ENCODE measurements around the gene FAM200C.

Gene FAM200C

GRCh38 chr5:160367885-160368284 lies 32.0 kb downstream of the FAM200C start:
- no peak for DNase-seq (ENCODE audit: low read depth in 2 of 2, low spot score in 1 of 2)

GRCh38 chr5:160367261-160367660 lies 32.6 kb downstream of the FAM200C start:
- no peak for DNase-seq (ENCODE audit: low read depth in 2 of 2, low spot score in 1 of 2)

DNA sequence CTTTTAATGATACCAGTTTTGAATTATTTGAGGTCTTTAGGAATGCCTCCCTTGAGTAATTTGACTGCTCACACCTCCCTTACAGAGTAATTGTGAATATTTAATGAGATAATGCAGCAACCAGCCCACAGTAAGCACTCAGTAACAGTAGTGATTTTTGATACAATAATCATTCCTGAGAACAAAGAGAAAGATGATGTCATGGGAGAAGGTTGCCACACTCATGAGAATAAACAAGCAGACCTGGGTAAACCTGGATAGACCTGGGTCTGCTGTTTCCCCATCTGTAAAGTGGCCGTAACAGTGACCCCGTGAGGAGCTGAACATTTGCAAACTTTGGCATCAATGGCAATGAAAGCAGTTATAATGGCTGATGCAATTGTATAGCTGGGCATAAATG lies 33.6 kb downstream of the FAM200C start:
- no peak for DNase-seq (ENCODE audit: low read depth in 2 of 2, low spot score in 1 of 2)

DNA sequence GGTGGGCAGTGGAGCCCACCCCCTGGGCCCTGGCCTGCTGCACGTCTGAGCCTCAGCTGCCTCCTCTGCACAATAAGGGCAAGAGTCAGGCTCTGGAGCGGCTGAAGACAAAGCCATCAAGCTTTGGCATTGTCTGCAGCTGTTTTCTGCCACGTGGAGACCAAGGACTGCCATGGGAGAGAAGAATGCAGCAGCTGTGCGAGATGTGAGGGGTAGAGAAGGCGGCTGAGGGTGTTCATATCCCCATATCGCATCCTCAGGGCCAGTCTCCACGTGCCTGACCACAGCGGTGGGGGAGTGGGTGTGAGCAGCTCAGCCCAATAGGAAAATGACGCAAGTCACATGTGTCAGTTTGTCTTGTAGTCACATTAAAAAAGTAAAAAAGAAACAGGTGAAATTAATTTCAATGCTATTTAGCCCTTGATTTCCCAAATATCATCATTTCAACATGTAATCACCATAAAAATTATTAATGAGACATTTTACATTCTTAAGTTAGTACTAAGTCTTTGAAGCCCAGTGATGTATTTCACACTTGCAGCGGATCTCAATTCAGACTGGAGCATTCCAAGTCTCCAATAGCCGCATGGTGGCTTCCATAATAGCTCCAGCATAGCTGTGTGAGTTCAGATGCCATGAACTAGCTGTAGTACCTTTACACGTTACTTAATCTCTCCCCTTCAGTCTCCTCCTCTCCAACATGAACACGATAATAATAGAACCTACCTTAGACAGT lies 36.0 kb downstream of the FAM200C start:
- no peak for DNase-seq (ENCODE audit: low read depth in 2 of 2, low spot score in 1 of 2)

- DNase-seq (ENCODE audit: low read depth in 2 of 2, low spot score in 1 of 2): no peak
Observed at GRCh38 chr5:160363211-160363610, 36.6 kb downstream of the FAM200C start.

- no peak for DNase-seq (ENCODE audit: low read depth in 2 of 2, low spot score in 1 of 2)
Observed at GRCh38 chr5:160361624-160362228, 38.1 kb downstream of the FAM200C start.

DNA sequence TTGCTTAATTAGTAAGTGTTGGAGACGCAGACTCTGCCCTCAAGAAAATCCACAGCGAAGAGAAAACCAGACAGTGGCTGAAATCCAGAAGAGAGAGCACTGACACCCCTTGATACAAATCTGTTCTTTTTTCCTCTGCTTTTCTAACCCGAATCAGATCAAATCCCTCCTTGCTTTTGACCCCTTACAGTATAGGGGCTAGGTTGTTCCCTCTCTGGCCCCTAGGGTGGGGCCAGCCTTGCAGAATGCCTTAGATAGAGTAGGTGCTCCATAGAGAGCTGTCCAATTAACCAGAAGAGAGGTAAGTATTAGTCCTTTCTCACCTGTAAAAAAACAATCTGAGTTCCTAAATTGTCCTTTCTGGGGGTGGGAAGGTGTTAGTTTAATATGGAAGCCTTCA lies 39.5 kb downstream of the FAM200C start:
- no peak for DNase-seq (ENCODE audit: low read depth in 2 of 2, low spot score in 1 of 2)

- no peak for DNase-seq (ENCODE audit: low read depth in 2 of 2, low spot score in 1 of 2)
Observed at GRCh38 chr5:160359816-160360215, 40.0 kb downstream of the FAM200C start.

- DNase-seq (ENCODE audit: low read depth in 2 of 2, low spot score in 1 of 2): no peak
Observed at GRCh38 chr5:160359242-160359641, 40.6 kb downstream of the FAM200C start.

DNA sequence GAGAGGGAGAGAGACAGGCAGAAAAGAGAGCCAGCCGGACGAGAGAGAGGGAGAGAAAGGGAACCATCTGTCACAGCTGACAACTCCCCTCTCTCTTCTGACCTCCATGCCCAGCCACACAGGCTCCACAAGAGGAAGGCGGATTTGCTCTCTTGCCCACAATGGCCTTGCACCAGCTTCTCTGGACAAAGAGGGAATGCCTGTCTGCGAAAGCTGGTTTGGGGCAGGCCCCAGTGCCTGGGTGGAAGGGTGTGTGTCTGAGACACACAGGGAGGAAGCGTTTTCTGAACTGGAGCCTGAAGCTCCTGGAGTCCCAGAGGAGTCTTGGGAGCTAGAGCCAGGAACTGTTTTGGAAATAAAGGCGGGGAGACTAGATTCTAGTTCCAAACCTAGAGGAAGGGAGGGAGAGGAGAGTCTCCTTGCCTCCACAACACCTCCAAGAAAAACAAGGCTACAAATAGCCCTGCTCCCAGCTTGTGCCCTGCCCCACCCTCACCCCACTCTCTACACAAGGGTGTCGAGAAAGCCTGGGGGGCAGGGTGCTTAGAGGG lies 41.9 kb downstream of the FAM200C start:
- DNase-seq (ENCODE audit: low read depth in 2 of 2, low spot score in 1 of 2): no peak

DNA sequence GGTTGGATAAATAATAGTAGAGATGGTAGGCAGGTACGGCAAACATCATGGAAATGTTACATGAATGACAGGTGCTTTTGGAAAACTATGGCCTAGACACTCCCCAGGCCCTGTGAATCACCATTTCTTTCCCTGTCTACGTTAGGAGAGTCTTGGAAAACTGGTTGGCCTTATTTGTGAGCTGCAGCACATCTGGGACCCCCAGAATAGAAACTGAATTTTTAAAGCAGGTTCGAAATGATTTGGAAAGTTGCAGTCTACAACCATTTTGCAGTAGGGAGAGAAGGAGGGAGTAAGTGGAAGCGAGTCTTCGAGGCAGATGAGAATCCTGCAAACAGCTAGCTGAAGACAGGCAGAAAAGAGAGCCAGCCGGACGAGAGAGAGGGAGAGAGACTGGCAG lies 42.5 kb downstream of the FAM200C start:
- no peak for DNase-seq (ENCODE audit: low read depth in 2 of 2, low spot score in 1 of 2)

GRCh38 chr5:160356550-160357347 lies 43.1 kb downstream of the FAM200C start:
- DNase-seq (ENCODE audit: low read depth in 2 of 2, low spot score in 1 of 2): no peak

- no peak for DNase-seq (ENCODE audit: low read depth in 2 of 2, low spot score in 1 of 2)
Observed at GRCh38 chr5:160354666-160355065, 45.2 kb downstream of the FAM200C start.

GRCh38 chr5:160353379-160353778 lies 46.5 kb downstream of the FAM200C start:
- no peak for DNase-seq (ENCODE audit: low read depth in 2 of 2, low spot score in 1 of 2)

DNA sequence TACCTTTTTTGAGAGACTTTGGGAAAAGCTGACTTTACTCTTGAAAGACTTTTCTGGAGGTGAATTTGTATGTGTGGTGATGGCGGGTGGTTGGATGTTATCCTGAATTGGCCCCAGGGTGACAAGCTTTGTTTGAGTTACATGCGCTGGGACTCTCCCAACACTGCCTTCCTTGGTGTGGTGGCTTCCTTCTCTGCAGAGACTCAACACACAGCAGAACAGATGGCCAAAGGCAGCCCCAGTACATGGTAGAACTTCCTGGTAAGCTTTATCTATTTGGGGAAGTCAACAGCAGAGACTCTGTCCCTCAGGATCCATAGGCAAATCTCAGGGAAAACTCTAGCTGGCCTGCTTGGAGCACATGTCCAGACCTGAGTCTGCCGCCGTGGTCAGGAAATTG lies 47.5 kb downstream of the FAM200C start:
- no peak for DNase-seq (ENCODE audit: low read depth in 2 of 2, low spot score in 1 of 2)

DNA sequence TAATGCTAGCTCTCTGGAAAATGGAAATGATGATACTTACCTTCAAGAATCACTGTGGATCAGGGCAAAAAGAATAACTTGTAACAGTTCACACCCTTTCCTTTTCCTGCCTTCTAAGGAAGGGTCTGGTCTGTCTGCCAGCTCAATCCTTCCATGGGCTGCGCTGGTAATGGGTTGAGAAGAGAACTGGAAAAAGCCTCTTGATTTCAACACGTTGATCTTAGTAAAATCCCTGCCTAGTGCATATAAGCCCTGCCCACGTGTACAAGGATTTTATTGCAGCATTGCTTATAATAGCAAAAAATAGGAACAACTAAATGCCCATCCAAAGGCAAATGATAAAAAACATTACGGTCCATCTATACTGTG lies 49.9 kb downstream of the FAM200C start:
- no peak for DNase-seq (ENCODE audit: low read depth in 2 of 2, low spot score in 1 of 2)

GRCh38 chr5:160349249-160349934 lies 50.5 kb downstream of the FAM200C start:
- no peak for DNase-seq (ENCODE audit: low read depth in 2 of 2, low spot score in 1 of 2)

DNA sequence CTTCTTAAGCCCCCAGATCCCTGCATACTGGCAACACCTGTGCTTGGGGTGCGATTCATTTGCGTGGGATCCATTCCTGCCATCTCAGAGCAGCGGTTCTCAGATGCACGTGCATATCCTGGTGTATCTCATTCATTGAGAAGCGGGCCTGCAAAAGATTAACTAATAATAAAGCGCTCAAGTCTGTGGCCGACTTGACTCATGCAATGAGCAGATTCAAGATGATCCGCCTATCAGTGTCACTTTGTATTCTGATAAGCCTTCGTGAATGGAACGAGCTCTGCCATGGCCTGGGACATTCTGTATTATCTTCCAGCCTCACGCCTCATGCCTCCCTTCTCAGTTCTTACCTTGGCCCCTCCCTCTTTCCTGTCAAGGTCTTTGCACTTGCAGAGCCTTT lies 51.8 kb downstream of the FAM200C start:
- no peak for DNase-seq (ENCODE audit: low read depth in 2 of 2, low spot score in 1 of 2)

- no peak for DNase-seq (ENCODE audit: low read depth in 2 of 2, low spot score in 1 of 2)
Observed at GRCh38 chr5:160347448-160347847, 52.4 kb downstream of the FAM200C start.

All from stimulated activated CD8-positive, alpha-beta memory T cell treated with anti-CD3 and anti-CD28 coated beads, Interleukin-4, amount 100 ng/mL, for 1 hour (primary cell).